Left forelimb (tissue), 1 donor: ENCODE data around the gene KLHL8.

Source experiments
- DNase-seq: peaks from one replicate; pipeline ENCODE4 v3.0.0-alpha.2; 2018; ENCODE audit warnings: low spot score

KLHL8 gene

DNA sequence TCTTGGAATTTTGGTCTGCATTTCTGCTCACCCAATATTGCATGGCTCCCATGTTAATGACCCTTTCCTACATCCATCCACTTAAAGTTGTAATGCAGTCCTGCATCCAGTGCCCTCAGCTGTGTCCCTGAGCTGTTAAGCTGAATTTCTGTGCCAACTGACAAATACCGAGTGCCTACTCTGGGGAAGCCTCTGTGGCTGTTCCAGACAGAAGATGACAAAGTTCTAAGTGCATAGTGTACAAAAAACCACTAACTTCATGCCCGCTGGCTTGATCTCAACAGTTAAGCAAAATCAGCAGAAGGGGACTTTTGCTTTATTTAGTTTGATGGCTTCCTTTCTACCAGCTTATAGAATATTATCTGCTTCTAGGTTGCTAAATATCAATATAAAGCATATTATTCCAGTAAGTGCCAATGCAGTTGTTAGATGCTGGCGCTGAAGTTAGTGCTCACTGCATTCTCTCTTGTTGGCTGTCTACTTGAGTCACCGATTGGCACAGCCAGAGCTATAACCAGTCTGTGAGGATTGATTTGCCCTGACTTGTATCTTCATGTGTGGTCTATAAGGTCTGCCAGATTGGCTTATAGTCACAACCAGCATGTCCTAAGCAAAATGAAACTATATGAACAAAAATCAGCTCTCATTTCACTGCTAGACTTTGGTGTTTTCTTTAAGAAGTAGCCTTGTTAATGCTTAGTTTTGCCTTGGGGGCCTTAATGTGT is 98.9 kb downstream of the KLHL8 start:
- DNase-seq, result no peak

DNA sequence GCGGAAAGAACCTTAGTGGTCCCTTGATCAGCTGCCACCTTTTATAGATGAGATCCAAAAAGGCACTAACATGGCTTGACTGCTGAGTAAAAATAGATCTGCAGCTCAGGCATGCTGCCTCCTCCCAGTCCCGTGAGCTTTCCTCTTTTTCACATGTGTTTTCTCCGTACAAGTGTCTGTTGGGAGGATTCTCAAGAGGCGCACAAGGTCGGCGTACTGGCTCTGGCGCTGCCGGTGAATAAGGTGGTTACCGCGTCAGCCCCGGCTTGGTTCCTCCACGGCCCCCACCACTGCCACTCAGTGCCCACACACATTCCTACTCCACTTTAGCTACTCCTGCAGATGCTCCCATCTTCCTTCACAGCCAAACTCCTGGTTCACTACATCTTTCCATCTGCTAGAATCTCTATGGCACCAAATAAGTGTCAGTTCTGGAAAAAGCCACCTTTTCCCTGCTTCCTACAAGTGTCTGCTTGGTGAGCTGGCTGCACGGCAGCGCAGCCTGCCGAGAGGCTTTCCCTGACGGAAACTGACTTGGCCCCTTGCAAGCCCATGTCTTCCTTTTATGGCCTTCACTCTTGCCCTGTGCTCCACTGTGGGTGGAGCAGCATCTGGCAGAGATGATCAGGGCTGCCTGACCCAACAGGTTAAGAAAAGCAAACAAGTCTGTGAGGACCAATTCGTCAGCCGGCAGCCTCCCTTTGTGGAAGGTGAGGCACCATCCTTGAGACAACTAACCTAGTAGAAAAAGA is 99.8 kb downstream of the KLHL8 start:
- DNase-seq, result no peak

DNA sequence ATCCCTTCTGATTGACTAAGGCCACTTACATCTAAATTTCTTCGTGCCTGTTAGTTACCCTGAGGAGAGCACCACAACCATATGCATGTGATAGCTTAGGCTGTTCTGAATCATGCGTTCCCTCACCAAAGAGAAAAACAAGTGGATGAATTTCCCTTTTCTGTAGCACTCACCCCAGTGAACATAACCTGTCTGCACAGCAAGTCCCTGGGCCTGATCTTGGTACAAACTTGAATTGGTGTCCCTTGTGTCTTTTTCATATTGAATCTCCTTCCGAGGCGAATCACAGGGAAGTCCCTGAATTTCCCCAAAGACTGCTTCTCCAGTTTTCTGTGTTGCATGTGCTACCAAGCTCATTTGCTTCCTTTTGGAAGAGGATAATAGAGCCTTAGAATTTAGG is 100.4 kb downstream of the KLHL8 start:
- DNase-seq, result no peak

DNA sequence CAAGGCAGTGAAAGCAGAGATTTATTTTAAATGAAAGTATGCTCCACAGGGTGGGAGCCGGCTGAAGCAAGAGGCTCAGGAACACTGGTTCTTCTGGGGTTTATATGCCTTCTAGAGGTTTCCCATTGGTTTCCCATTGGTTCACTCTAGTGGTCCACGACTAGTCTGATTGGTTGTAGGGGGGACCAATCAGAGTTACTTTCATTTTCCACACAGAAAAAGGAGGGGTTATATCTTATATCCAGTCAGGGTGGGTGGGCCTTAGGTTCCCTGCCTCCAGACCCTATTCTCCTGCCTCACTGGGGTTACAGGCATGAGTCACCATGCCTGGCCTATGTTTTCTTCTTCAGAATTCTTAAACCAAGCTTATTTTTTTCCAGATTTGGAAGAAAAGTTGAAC is 101.6 kb downstream of the KLHL8 start:
- no peak for DNase-seq

DNA sequence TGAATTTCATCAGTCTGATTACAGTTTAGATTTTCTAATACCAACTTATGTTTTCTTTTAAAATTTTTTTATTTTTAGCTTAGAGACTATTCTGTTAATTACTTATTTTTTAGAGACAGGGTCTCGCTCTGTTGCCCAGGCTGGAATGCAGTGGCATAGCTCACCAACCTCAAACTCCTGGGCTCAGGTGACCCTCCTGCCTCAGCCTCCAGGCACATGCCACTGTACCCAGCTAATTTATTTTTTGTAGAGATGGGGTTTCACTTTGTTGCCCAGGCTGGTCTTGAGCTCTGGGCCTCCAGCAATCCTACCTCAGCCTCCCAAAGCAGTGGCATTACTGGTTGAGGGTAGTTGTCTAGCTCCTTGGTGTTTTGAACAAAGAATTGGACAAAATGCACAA is 102.0 kb downstream of the KLHL8 start:
- DNase-seq, result no peak

DNA sequence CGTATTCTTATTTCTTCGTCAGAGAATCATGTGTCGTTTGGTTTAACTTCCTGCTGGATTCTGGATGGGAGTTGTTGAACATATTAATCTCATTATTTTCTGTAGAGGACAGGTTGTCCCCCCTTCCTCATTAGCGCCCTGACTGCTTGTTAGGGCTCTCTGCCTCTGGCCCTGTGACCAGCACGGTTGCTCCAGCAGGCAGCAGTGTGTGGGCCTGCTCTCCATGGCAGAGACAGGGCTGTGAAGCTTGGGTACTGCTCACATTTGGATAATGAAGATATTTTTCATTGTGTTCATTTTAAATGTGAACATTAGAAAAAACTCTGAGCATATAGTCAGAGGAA is 102.7 kb downstream of the KLHL8 start:
- DNase-seq, result no peak

DNA sequence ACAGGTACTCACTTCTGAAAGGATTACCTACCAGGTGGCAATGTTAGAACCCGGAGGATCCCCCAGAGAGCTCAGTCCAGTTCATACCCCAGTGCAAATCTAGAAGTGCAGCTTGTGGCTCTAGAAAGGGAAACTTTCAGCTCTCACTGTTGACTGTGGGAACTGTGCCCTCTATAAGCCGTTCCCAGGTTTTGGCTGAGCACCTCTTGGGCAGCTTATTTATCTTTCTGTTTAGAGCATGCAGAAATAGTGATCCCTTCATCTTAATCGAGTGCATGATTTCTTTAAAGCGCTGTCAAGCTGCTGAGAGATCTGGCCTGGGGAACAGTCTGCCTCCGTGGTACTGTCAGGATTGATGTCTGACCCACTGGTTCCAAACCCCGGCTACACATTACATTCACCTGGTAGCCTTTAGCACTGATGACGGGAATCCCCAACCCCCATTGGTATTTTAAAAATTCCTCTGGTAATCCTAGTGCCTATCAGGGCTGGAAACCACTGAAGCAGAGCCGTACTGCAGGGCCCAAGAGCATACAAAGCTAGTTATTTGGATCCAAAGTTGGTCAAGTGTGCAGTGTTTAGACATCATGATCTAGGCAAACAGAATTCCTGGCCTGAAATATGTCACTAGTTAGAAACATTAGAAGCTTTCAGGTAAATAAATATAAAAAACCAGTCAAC is 103.2 kb downstream of the KLHL8 start:
- DNase-seq, result no peak

DNA sequence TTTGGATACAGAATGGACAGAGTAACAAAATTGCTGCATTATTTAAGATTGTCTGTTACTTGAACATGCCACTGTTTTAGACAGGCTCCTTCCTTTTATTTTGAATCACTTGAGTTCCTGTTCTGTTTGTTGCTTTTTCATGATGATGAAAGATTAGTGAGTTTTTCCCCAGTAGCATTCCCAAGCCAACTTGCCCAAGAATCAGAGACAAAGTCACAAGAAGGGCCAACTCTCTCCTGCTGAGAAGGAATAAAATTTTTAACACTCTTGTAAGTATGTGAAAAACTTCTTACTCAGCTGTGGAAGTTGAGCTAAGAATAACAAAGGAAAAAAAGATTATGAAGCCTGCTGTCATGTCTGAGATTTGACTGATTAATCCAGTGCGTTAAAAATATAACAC is 104.2 kb downstream of the KLHL8 start:
- DNase-seq, result no peak

DNA sequence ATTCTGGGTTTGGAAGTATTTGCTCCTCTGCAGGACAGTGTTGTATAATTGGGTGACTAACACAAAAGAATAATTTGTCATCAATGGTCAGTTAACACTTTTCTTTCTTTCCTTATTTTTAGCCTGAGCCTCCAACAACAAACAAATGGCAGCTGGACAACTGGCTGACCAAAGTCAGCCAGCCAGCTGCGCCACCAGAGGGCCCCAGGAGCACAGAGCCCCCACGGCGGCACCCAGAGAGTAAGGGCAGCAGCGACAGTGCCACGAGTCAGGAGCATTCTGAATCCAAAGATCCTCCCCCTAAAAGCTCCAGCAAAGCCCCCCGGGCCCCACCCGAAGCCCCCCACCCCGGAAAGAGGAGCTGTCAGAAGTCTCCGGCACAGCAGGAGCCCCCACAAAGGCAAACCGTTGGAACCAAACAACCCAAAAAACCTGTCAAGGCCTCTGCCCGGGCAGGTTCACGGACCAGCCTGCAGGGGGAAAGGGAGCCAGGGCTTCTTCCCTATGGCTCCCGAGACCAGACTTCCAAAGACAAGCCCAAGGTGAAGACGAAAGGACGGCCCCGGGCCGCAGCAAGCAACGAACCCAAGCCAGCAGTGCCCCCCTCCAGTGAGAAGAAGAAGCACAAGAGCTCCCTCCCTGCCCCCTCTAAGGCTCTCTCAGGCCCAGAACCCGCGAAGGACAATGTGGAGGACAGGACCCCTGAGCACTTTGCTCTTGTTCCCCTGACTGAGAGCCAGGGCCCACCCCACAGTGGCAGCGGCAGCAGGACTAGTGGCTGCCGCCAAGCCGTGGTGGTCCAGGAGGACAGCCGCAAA is 106.0 kb downstream of the KLHL8 start:
- DNase-seq, result no peak

DNA sequence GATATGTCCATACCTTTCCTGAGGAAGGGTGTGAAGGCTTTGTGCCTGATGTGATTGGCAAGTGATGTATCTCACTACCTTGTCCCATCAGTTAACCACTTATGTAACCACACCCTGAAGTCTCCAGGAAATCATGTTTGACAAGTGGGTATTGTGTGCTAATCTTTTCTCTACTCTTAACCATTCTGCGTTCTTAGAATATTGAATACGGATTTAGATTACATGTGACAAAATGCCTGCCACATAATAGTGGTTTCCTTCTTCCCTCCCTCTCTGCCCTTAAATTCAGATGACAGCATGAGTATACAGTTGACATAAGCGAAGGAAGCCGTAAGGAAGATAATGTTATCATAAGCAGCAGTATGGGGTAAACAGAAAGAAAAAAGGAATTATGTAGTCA is 108.4 kb downstream of the KLHL8 start:
- no peak for DNase-seq
